Left lung (tissue), 10 donors: Measurements from ENCODE around the gene PRM1. TPM values are rescaled to one million over a fixed set of nuclear protein-coding genes. Genes with fewer than 3 reads are reported as not detected.

Experiments
- ATAC-seq: fragments of 200-7000 bp; cut with Tn5 transposase; one replicate; pipeline ENCODE4 v1.9.1; 2020; ENCODE audit warnings: moderate library complexity
- DNase-seq, 4 donors: peaks; one replicate each; pipeline ENCODE4 v3.0.0-alpha.2; 2013 to 2020
- H3K27ac ChIP-seq, 2 donors: fragments of 200-600 bp; sonication (generic) in 1 of 2; one replicate each; pipeline versions ENCODE4 v1.5.0 to v1.8.0; 2020 to 2021
- H3K27me3 ChIP-seq, 2 donors: fragments of 200-600 bp; sonication (generic) in 1 of 2; one replicate each; pipeline versions ENCODE4 v1.5.0 to v1.8.0; 2020 to 2021
- H3K36me3 ChIP-seq, 2 donors: fragments of 200-600 bp; sonication (generic) in 1 of 2; one replicate each; pipeline versions ENCODE4 v1.5.0 to v1.8.0; 2020 to 2021
- H3K4me1 ChIP-seq, 2 donors: fragments of 200-600 bp; one replicate each; pipeline ENCODE4 v1.8.0; 2021
- H3K4me3 ChIP-seq, 2 donors: fragments of 200-600 bp; sonication (generic) in 1 of 2; one replicate each; pipeline versions ENCODE4 v1.5.0 to v1.8.0; 2020 to 2021; ENCODE audit warnings: mild to moderate bottlenecking in 1 of 2
- H3K9me3 ChIP-seq, 2 donors: fragments of 200-600 bp; sonication (generic) in 1 of 2; one replicate each; pipeline versions ENCODE4 v1.5.0 to v1.8.0; 2020 to 2021
- CTCF ChIP-seq, 2 donors: fragments of 200-600 bp; sonication (generic) in 1 of 2; IDR thresholded peaks; one replicate each; pipeline versions ENCODE4 v1.5.0 to v1.8.0; 2021; ENCODE audit warnings: antibody characterized with exemption in 2 of 2
- intact Hi-C, 2 donors: fragments of 100-400 bp; cut with DNase I; formaldehyde crosslinking; loops; one replicate each; pipeline versions ENCODE4 v1.11.2 to v1.14.2; 2022
- polyA plus RNA-seq, 6 donors: library from polyadenylated mRNA; unstranded; fragments of 120-200 nt; gene quantifications; one replicate each; pipeline ENCODE4 v1.2.1, GENCODE V29; 2013; ENCODE audit not compliant: insufficient read length in 6 of 6
- total RNA-seq, 2 donors: library from RNA; stranded (reverse); fragmentation: NEBNext Ultra II Directional; extraction: Animal tissue kit (Norgen Biotek cat#: 25700); gene quantifications; one replicate each; pipeline ENCODE4 v1.2.1, GENCODE V29; 2021
- donor health status: DM: no; HTN: yes; CAD: no.
- donor health status: DM: no; HTN: no; CAD: no.

Gene PRM1
- total and polyA plus RNA-seq, 8 donors: 0.44 TPM; not detected in 7

DNA sequence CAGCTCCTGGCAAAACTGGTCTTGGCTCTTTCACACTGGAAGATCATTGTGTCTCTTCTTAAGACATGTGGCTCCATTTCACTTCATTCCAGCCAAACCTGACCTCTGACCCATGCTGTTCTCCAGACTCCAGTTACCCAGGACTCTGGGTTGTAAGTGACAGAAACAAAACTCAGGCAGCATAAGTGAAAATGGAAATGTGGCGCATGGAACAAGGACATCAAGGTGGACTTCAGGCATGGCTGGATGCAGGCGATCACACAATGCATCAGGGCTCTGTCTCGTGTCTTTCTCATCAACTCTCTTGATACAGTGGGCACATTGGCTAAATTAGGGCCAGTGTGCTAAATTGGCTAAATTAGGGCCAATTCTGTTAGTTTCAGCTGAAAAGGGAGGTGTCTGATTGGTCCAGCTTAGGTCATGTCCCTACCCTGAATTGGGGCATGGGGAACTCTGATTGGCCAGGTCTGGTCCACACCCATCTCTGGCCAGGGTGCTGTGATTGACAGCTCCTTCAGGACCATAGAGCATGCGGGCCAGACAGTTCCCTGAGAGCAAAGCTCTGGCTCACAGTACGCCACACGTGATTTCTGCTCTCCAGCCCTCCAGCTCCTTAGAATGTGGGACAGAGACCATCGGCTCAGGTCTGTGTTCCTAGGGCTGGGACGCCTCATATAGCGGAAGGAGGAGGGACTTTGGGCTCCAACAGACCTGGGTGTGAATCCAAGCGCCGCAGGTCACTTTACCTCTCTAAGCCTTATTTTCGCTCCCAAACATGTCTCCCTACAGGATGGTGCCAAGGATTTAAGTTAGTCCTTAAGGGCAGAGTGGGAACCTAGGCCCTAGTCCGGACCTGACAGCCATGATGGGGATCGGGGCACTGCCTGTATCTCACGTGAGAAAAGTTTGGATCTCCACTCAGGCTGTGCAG lies 42.6 kb downstream of the PRM1 start:
- no peak for DNase-seq
- Histone ChIP-seq H3K27ac (no peak overlapping the region), H3K4me1 (peaks cover 0 to 52% of the 10 kb centered on the region in 2 donors), H3K36me3 (no peaks in the 10 kb centered on the region), H3K27me3 (no peaks in the 10 kb centered on the region), H3K9me3 (no peaks in the 10 kb centered on the region), H3K4me3 (no peak overlapping the region)
- ATAC-seq: no peak
- TF ChIP-seq CTCF (IDR thresholded peaks at IDR 0.05): no peak
- intact Hi-C loops: no loop called here

- DNase-seq: peak in 2 of 4 donors; percentile 80 to 84
- no peak for TF ChIP-seq CTCF (IDR thresholded peaks at IDR 0.05)
- no peaks in the 10 kb centered on the region for H3K36me3 ChIP-seq
These were observed 44.5 kb downstream of the PRM1 start for GRCh38 chr16:11236461-11237254.

DNA sequence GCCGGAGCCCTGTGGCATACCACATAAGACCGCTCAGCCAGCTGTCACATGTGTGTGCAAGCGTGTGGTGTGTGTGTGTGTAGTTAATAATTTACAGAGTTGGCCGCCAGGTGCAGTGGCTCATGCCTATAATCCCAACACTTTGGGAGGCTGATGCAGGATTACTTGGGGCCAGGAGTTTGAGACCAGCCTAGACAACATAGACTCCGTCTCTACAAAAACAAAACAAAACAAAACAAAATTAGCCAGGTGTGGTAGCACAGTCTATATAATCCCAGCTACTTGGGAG lies 45.5 kb downstream of the PRM1 start:
- Histone ChIP-seq H3K4me3 (no peak overlapping the region), H3K36me3 (no peaks in the 10 kb centered on the region), H3K9me3 (no peaks in the 10 kb centered on the region), H3K27ac (no peak overlapping the region), H3K27me3 (no peaks in the 10 kb centered on the region), H3K4me1 (peaks cover 0 to 69% of the 10 kb centered on the region in 2 donors)
- intact Hi-C loops: no loop called here
- ATAC-seq: no peak
- peak in 1 of 4 donors; percentile 37 for DNase-seq
- no peak for TF ChIP-seq CTCF (IDR thresholded peaks at IDR 0.05)

More at GRCh38 chr16:11236461-11237254, 44.5 kb downstream of the PRM1 start:
- intact Hi-C loops: no loop called here
- no peaks in the 10 kb centered on the region for H3K9me3 ChIP-seq
- ATAC-seq: peak; percentile 80
- no peaks in the 10 kb centered on the region for H3K27me3 ChIP-seq
- peak overlapping the region in 1 of 2 donors; percentile 41 for H3K27ac ChIP-seq
- peaks cover 0 to 68% of the 10 kb centered on the region in 2 donors for H3K4me1 ChIP-seq
- H3K4me3 ChIP-seq: no peak overlapping the region

DNA sequence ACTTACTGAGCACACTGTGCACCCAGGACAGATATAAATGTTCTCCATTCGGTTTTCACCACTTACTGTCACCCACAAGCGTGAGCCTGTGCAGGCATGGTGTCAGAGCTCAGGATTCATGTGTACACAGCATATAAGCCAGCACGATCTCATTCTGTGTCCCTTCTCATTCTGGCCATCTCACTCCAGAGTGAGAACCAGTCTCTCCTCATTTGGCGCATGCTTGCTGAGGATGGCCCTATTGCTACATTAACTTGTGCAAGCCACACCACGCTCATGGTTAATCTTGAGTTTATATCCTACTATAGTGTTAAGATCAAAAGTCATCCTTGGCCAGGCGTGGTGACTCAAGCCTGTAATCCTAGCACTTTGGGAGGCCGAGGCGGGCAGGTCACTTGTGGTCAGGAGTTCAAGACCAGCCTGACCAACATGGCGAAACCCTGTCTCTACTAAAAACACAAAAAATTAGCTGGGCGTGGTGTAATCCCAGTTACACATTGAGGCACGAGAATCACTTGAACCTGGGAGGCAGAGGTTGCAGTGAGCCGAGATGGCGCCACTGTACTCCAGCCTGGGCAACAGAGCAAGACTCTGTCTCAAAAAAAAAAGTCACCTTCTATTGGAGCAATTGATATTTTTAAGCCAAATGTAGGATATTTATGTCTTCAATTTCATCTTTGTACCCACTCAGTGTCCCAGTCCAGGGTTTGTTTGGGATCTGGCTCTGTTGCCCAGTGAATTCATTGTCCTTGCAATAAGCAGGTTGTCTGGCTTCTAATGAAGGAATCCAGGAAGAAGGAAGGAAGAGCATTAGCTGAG lies 46.0 kb downstream of the PRM1 start:
- H3K4me1 ChIP-seq: peaks cover 0 to 64% of the 10 kb centered on the region in 2 donors
- no peaks in the 10 kb centered on the region for H3K9me3 ChIP-seq
- H3K4me3 ChIP-seq: no peak overlapping the region
- no peak for TF ChIP-seq CTCF (IDR thresholded peaks at IDR 0.05)
- H3K36me3 ChIP-seq: no peaks in the 10 kb centered on the region
- peak overlapping the region in 1 of 2 donors; percentile 77 for H3K27ac ChIP-seq
- DNase-seq (peak in 1 of 4 donors; percentile 38), ATAC-seq (no peak)
- no peaks in the 10 kb centered on the region for H3K27me3 ChIP-seq
- intact Hi-C loops: no loop called here
